K562 (cell line): ENCODE data around the gene MYO18A. TPM values are rescaled to one million over a fixed set of nuclear protein-coding genes. Genes with fewer than 3 reads are reported as not detected.

Experiments used
- CREB1 ChIP-seq, 2 experiments: sonication (generic) in 1 of 2; formaldehyde crosslinking in 1 of 2; IDR thresholded peaks; 2 replicates each; pipeline versions ENCODE4 v1.6.1 to v1.8.0; 2012 to 2022; ENCODE audit warnings: inconsistent platforms in 1 of 2, mild to moderate bottlenecking in 1 of 2, missing genetic modification reagents in 1 of 2, moderate library complexity in 1 of 2
- CREM ChIP-seq: IDR thresholded peaks from 2 replicates; pipeline ENCODE4 v1.6.1; 2014; ENCODE audit warnings: antibody characterized with exemption, low read depth
- POU5F1 ChIP-seq: fragments of 150-350 bp; IDR thresholded peaks from 2 replicates; pipeline ENCODE4 v1.6.1; 2014; ENCODE audit warnings: borderline replicate concordance, low read length, low read depth, mild to moderate bottlenecking; ENCODE audit not compliant: partially characterized antibody
- RAD21 ChIP-seq, 2 experiments: fragments of 250-450 bp in 1 of 2; fragments of 450-650 bp in 1 of 2; sonication (Bioruptor Pico) in 1 of 2; formaldehyde crosslinking in 1 of 2; IDR thresholded peaks in 1 of 2; conservative IDR thresholded peaks in 1 of 2; 2 replicates each; pipeline versions ENCODE4 v1.4.0 to v1.8.0; 2020 to 2022; ENCODE audit warnings: mild to moderate bottlenecking in 2 of 2, moderate library complexity in 1 of 2
- RCOR1 ChIP-seq, 2 experiments: IDR thresholded peaks; 2 replicates each; pipeline ENCODE4 v1.6.1; 2012; ENCODE audit warnings: low read depth in 2 of 2, low read length in 2 of 2, borderline replicate concordance in 1 of 2, improper control_type of control experiment in 1 of 2
- SIRT6 ChIP-seq: IDR thresholded peaks from one replicate; pipeline ENCODE4 v1.6.1; 2012; ENCODE audit warnings: low read depth, mild to moderate bottlenecking, control low read depth, inconsistent platforms, low read length, moderate library complexity
- SOX6 ChIP-seq: fragments of 450-650 bp; IDR thresholded peaks from 2 replicates; pipeline ENCODE4 v1.6.1; 2014; ENCODE audit warnings: mild to moderate bottlenecking
- STAT5A ChIP-seq: IDR thresholded peaks from 2 replicates; pipeline ENCODE4 v1.6.1; 2012; ENCODE audit warnings: low read length, inconsistent platforms, borderline replicate concordance
- TAF15 ChIP-seq: fragments of 200-400 bp; formaldehyde crosslinking; IDR thresholded peaks from 2 replicates; pipeline ENCODE4 v1.6.1; 2017; ENCODE audit warnings: mild to moderate bottlenecking, low read depth, low read length, moderate library complexity
- WHSC1 ChIP-seq: IDR thresholded peaks from one replicate; pipeline ENCODE4 v1.6.1; 2012; ENCODE audit warnings: low read length, control low read depth, inconsistent platforms
- ZNF668 ChIP-seq: fragments of 250-450 bp; sonication (Bioruptor Pico); IDR thresholded peaks from 2 replicates; pipeline ENCODE4 v1.8.0; 2022; ENCODE audit warnings: mild to moderate bottlenecking, inconsistent platforms
- ZNF79 ChIP-seq: fragments of 250-450 bp; sonication (Bioruptor Pico); IDR thresholded peaks from 2 replicates; pipeline ENCODE4 v1.4.0; 2020; ENCODE audit warnings: low read depth, mild to moderate bottlenecking, moderate library complexity
- polyA plus RNA-seq, 8 experiments: library from polyadenylated mRNA; depleted of rRNA in 4 of 8; stranded (reverse) in 5 of 8; unstranded in 3 of 8; fragments of >200 nt; fragmentation: Nextera tagmentation in 2 of 8; fragmentation: Illumina TruSeq in 1 of 8; extraction: Ambion mirVana in 2 of 8; extraction: Trizol in 1 of 8; gene quantifications; 2 replicates each; pipeline versions ENCODE4 v1.2.1 to v1.2.3, GENCODE V29; 2011 to 2014; ENCODE audit warnings: inconsistent platforms in 1 of 8, missing spikeins in 1 of 8
- total RNA-seq, 7 experiments: library from RNA; depleted of rRNA in 6 of 7; stranded (reverse); fragments of >200 nt in 6 of 7; fragmentation: Illumina TruSeq in 2 of 7; extraction: Trizol in 2 of 7; gene quantifications; 2 replicates each; pipeline versions ENCODE4 v1.2.1 to v1.2.3, GENCODE V29; 2011 to 2021; ENCODE audit warnings: low replicate concordance in 1 of 7
- TF ChIP-seq, protein P1 (sequence below), 2 experiments: fragments of 450-650 bp; formaldehyde crosslinking in 1 of 2; IDR thresholded peaks; 2 replicates each; pipeline versions ENCODE4 v1.4.0 to v1.6.1; 2014 to 2020; ENCODE audit warnings: mild to moderate bottlenecking in 2 of 2, borderline replicate concordance in 1 of 2, low read depth in 1 of 2
- TF ChIP-seq, protein P2 (sequence below): fragments of 450-650 bp; formaldehyde crosslinking; conservative IDR thresholded peaks from 2 replicates; pipeline ENCODE4 v1.4.0; 2022; ENCODE audit warnings: mild to moderate bottlenecking, missing genetic modification characterization
- TF ChIP-seq, protein P3 (sequence below): fragments of 450-650 bp; IDR thresholded peaks from 2 replicates; pipeline ENCODE4 v1.6.1; 2016; ENCODE audit warnings: borderline replicate concordance

Gene MYO18A
- total and polyA plus RNA-seq, 9 of the 15 experiments (the other 6 are each of a cell fraction or from before 2014, with no cell fraction given) = 2.5 to 65.4 (median 17.1) TPM

DNA sequence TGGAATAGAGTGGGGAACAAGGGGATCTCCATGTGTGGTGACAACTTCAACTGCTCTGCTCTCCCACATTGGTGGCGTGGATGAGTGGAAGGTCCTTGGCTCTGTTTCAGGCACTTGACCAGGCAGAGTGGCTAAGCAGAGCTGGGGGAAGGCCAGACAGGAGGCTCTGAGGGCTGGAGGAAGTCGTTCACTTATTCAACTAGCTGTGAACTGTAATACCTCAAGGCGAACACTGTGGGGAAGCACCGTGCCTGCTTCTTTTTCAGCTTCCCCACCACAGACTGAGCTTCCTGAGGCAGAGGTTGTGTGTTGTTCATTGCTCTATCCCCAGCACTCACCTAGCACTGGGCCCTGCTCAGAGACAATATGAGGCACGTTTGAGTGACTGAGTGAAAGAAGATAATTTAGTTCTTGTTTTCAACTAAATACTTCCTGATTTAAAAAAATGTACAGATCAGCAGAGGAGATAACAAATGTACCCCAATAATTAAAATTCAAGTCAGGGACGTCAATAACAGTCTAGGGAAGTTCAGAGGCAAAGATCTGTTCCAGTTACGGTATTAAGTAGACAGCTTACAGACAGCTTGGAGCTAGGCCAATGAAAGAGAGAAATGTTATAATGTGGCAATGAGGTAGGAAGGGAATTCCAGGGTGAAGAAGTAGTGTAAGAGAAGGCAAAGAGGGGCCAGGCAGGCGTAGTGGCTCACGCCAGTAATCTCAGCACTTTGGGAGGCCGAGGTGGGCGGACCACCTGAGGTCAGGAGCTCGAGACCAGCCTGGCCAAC, 34.7 kb downstream of the MYO18A start (continued):
- TF ChIP-seq, protein P1, sequence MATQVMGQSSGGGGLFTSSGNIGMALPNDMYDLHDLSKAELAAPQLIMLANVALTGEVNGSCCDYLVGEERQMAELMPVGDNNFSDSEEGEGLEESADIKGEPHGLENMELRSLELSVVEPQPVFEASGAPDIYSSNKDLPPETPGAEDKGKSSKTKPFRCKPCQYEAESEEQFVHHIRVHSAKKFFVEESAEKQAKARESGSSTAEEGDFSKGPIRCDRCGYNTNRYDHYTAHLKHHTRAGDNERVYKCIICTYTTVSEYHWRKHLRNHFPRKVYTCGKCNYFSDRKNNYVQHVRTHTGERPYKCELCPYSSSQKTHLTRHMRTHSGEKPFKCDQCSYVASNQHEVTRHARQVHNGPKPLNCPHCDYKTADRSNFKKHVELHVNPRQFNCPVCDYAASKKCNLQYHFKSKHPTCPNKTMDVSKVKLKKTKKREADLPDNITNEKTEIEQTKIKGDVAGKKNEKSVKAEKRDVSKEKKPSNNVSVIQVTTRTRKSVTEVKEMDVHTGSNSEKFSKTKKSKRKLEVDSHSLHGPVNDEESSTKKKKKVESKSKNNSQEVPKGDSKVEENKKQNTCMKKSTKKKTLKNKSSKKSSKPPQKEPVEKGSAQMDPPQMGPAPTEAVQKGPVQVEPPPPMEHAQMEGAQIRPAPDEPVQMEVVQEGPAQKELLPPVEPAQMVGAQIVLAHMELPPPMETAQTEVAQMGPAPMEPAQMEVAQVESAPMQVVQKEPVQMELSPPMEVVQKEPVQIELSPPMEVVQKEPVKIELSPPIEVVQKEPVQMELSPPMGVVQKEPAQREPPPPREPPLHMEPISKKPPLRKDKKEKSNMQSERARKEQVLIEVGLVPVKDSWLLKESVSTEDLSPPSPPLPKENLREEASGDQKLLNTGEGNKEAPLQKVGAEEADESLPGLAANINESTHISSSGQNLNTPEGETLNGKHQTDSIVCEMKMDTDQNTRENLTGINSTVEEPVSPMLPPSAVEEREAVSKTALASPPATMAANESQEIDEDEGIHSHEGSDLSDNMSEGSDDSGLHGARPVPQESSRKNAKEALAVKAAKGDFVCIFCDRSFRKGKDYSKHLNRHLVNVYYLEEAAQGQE (IDR thresholded peaks at IDR 0.05; ENCODE audit: borderline replicate concordance) = peak; percentile 32; the same call in 1 of the 2 replicates
- TF ChIP-seq, protein P1 (CRISPR knock-in tag; IDR thresholded peaks at IDR 0.05; ENCODE audit: low read depth) = no peak
- TF ChIP-seq TAF15 (no peak), SIRT6 (no peak), CREB1 (IDR thresholded peaks at IDR 0.05) (no peak), CREB1 (CRISPR knock-in tag; IDR thresholded peaks at IDR 0.05) (no peak), RCOR1 (IDR thresholded peaks at IDR 0.05; ENCODE audit: borderline replicate concordance in 1 of 2, low read depth in 2 of 2, low read length in 2 of 2) (0 out of 4 replicates have a peak, but pooled peaks of 1 of the 2 experiments have one; percentile 30), ZNF668 (no peak), STAT5A (no peak), WHSC1 (no peak), SOX6 (no peak), RAD21 (CRISPR knock-in tag; conservative IDR thresholded peaks at IDR 0.05 in 1 of 2, IDR thresholded peaks at IDR 0.05 in 1 of 2) (peak; percentile 32 to 73; a peak in 3 of 4 replicates), ZNF79 (CRISPR knock-in tag) (no peak), POU5F1 (no peak), CREM (no peak)
- TF ChIP-seq, protein P2, sequence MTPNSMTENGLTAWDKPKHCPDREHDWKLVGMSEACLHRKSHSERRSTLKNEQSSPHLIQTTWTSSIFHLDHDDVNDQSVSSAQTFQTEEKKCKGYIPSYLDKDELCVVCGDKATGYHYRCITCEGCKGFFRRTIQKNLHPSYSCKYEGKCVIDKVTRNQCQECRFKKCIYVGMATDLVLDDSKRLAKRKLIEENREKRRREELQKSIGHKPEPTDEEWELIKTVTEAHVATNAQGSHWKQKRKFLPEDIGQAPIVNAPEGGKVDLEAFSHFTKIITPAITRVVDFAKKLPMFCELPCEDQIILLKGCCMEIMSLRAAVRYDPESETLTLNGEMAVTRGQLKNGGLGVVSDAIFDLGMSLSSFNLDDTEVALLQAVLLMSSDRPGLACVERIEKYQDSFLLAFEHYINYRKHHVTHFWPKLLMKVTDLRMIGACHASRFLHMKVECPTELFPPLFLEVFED (CRISPR knock-in tag) = 0 out of 2 replicates have a peak, but pooled peaks have one; percentile 30
- TF ChIP-seq, protein P3, sequence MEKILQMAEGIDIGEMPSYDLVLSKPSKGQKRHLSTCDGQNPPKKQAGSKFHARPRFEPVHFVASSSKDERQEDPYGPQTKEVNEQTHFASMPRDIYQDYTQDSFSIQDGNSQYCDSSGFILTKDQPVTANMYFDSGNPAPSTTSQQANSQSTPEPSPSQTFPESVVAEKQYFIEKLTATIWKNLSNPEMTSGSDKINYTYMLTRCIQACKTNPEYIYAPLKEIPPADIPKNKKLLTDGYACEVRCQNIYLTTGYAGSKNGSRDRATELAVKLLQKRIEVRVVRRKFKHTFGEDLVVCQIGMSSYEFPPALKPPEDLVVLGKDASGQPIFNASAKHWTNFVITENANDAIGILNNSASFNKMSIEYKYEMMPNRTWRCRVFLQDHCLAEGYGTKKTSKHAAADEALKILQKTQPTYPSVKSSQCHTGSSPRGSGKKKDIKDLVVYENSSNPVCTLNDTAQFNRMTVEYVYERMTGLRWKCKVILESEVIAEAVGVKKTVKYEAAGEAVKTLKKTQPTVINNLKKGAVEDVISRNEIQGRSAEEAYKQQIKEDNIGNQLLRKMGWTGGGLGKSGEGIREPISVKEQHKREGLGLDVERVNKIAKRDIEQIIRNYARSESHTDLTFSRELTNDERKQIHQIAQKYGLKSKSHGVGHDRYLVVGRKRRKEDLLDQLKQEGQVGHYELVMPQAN = no peak
